Astrocyte of the cerebellum (primary cell): Measurements from ENCODE around the gene MAPK11.
A peak's percentile ranks its signal among the peaks of the same experiment; 100 is the strongest.
"Not testable (repeated sequence)": the region's sequence is repeated elsewhere in the genome, so short reads cannot be mapped to it uniquely, and the experiment has no call there.

Experiments
- DNase-seq: peaks from one replicate; pipeline ENCODE4 v3.0.0-alpha.2; 2011; ENCODE audit warnings: low read depth
- H3K4me3 ChIP-seq: 2 replicates; pipeline ENCODE4 v1.5.1; 2011; ENCODE audit warnings: mild to moderate bottlenecking, low read depth, low read length, moderate library complexity
- CTCF ChIP-seq: IDR thresholded peaks from 2 replicates; pipeline ENCODE4 v1.5.1; 2012; ENCODE audit warnings: low read length, low read depth, moderate library complexity, mild to moderate bottlenecking; ENCODE audit errors: missing control alignments
- in situ Hi-C: cut with HindIII; loops from 2 replicates; pipeline ENCODE4 v1.10.0; 2017; ENCODE audit warnings: low sequenced_read_pairs

Gene MAPK11

GRCh38 chr22:50274311-50274710 is 4.1 kb upstream of the MAPK11 start:
- no peak overlapping the region for H3K4me3 ChIP-seq
- in situ Hi-C loops: no loop called here
- DNase-seq: no peak
- TF ChIP-seq CTCF: peak; percentile 42

GRCh38 chr22:50273781-50274180 is 3.6 kb upstream of the MAPK11 start:
- DNase-seq, H3K4me3 ChIP-seq, in situ Hi-C loops: not testable (repeated sequence)

GRCh38 chr22:50273352-50273751 is 3.2 kb upstream of the MAPK11 start:
- in situ Hi-C loops, DNase-seq, H3K4me3 ChIP-seq: not testable (repeated sequence)

- H3K4me3 ChIP-seq: no peak overlapping the region
- in situ Hi-C loops: no loop called here
- TF ChIP-seq CTCF: no peak
- DNase-seq: no peak
Observed at GRCh38 chr22:50272044-50272802, 2.0 kb upstream of the MAPK11 start.

- no peak for DNase-seq
- TF ChIP-seq CTCF: no peak
- in situ Hi-C loops: no loop called here
- H3K4me3 ChIP-seq: peak overlapping the region; percentile 52
Observed at GRCh38 chr22:50271519-50271970, 1.4 kb upstream of the MAPK11 start.

GRCh38 chr22:50270666-50271394 is 650 bp upstream of the MAPK11 start:
- H3K4me3 ChIP-seq: peak overlapping the region; percentile 52
- in situ Hi-C loops: no loop called here
- TF ChIP-seq CTCF: no peak
- no peak for DNase-seq

- peak overlapping the region; percentile 52 for H3K4me3 ChIP-seq
- in situ Hi-C loops: no loop called here
- no peak for DNase-seq
- no peak for TF ChIP-seq CTCF
Observed at GRCh38 chr22:50269573-50269969, 609 bp downstream of the MAPK11 start.
